ENCODE results near the gene ACSM2A.

DNA sequence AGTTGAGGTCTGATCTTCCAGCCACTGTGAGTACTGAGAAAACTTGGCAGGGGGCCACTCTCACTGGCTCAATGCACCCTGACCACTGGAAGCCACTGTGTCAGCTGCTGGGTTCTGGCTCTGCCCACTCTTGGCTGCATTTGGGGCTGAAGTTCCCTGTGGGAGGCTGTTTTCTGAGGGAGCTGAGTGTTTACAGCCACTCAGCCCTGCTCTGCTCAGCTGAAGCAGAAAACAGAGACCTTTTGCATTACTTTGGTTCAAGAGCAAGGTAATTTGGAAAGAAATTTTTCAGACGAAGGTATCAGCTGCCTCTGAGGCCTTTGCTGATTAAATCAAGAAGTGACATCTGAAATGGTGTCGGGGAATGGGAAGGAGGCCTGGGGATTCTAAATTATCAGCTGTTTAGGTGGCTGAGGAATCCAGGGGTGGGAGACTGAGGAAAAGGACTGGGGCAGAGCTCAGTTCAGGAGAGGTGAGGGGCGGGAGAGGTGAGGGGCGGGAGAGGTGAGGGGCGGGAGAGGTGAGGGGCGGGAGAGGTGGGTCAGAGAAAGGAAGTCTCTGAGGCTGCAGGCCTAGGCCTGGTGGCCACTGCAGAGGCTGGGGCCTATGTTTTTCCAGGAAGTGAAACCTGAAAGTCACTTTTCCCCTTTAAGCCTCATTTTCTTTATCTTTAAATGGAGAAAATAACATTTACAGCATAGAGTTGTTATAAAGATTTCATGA lies 41.8 kb upstream of the ACSM2A start, which contains the start of gene ACSM5:
- TF ChIP-seq, protein P1, sequence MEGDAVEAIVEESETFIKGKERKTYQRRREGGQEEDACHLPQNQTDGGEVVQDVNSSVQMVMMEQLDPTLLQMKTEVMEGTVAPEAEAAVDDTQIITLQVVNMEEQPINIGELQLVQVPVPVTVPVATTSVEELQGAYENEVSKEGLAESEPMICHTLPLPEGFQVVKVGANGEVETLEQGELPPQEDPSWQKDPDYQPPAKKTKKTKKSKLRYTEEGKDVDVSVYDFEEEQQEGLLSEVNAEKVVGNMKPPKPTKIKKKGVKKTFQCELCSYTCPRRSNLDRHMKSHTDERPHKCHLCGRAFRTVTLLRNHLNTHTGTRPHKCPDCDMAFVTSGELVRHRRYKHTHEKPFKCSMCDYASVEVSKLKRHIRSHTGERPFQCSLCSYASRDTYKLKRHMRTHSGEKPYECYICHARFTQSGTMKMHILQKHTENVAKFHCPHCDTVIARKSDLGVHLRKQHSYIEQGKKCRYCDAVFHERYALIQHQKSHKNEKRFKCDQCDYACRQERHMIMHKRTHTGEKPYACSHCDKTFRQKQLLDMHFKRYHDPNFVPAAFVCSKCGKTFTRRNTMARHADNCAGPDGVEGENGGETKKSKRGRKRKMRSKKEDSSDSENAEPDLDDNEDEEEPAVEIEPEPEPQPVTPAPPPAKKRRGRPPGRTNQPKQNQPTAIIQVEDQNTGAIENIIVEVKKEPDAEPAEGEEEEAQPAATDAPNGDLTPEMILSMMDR (IDR thresholded peaks at IDR 0.05): no peak
- TF ChIP-seq POLR2A (IDR thresholded peaks at IDR 0.05): no peak
